Transverse colon (tissue), 4 donors: Measurements from ENCODE around the gene DNAH2. TPM values are rescaled to one million over a fixed set of nuclear protein-coding genes. Genes with fewer than 3 reads are reported as not detected.
A peak's percentile ranks its signal among the peaks of the same experiment; 100 is the strongest.

Source experiments
- DNase-seq: peaks from one replicate; pipeline ENCODE4 v3.0.0-alpha.2; 2019
- H3K27ac ChIP-seq, 4 donors: fragments of 200-600 bp; sonication (generic); 2 replicates each; pipeline ENCODE4 v1.5.1; 2016 to 2018; ENCODE audit warnings: inconsistent platforms in 4 of 4
- H3K27me3 ChIP-seq: fragments of 200-600 bp; sonication (generic); 2 replicates; pipeline ENCODE4 v1.5.1; 2017; ENCODE audit warnings: inconsistent platforms
- H3K36me3 ChIP-seq, 4 donors: fragments of 200-600 bp; sonication (generic); 2 replicates each; pipeline ENCODE4 v1.5.1; 2017 to 2019; ENCODE audit warnings: inconsistent platforms in 4 of 4
- H3K4me1 ChIP-seq, 4 donors: fragments of 200-600 bp; sonication (generic); 2 replicates each; pipeline ENCODE4 v1.5.1; 2017 to 2020; ENCODE audit warnings: inconsistent platforms in 4 of 4
- H3K4me3 ChIP-seq, 4 donors: fragments of 200-600 bp; sonication (generic); 1 replicate in 1 of 4; 2 replicates in 3 of 4; pipeline versions ENCODE4 v1.5.1 to v1.6.1; 2017 to 2019; ENCODE audit warnings: inconsistent platforms in 4 of 4
- H3K9me3 ChIP-seq, 2 donors: fragments of 200-600 bp; sonication (generic); 2 replicates each; pipeline ENCODE4 v1.5.1; 2017 to 2019; ENCODE audit warnings: inconsistent platforms in 2 of 2
- CTCF ChIP-seq, 5 experiments: fragments of 200-600 bp in 3 of 5; fragments of 450-650 bp in 2 of 5; sonication (generic) in 3 of 5; IDR thresholded peaks; 1 replicate in 2 of 5; 2 replicates in 3 of 5; pipeline ENCODE4 v1.5.1; 2016 to 2017; ENCODE audit warnings: antibody characterized with exemption in 5 of 5, inconsistent platforms in 3 of 5, mild to moderate bottlenecking in 2 of 5, moderate library complexity in 1 of 5
- EP300 ChIP-seq: sonication (generic); formaldehyde crosslinking; IDR thresholded peaks from one replicate; pipeline ENCODE4 v1.6.1; 2017; ENCODE audit warnings: antibody characterized with exemption, low read depth
- POLR2A ChIP-seq: fragments of 450-650 bp; IDR thresholded peaks from one replicate; pipeline ENCODE4 v1.6.1; 2016; ENCODE audit warnings: antibody characterized with exemption, mild to moderate bottlenecking, moderate library complexity
- POLR2AphosphoS5 ChIP-seq, 3 donors: sonication (generic); formaldehyde crosslinking; IDR thresholded peaks; one replicate each; pipeline ENCODE4 v1.6.1; 2016; ENCODE audit warnings: antibody characterized with exemption in 3 of 3
- WGBS, 2 donors: methylation state at CpG; one replicate each; pipeline ENCODE4 v1.1.5; 2018; ENCODE audit warnings: low coverage in 1 of 2; 5-methylcytosine and 5-hydroxymethylcytosine counted together
- in situ Hi-C, 4 donors: fragments of 200-750 bp; cut with MboI; loops; one replicate each; pipeline versions ENCODE4 v1.15.0 to v1.15.1; 2017; ENCODE audit warnings: low sequenced_read_pairs in 3 of 4, low pct_ligation_motif_present in 1 of 4, low pct_unique_long_range_greater_than_20kb in 1 of 4
- intact Hi-C: fragments of 100-400 bp; cut with DNase I; formaldehyde crosslinking; loops from one replicate; pipeline ENCODE4 v1.15.1; 2023; ENCODE audit warnings: low total_unique reads
- total RNA-seq, 4 donors: library from RNA; depleted of rRNA; stranded (reverse); fragments of >200 nt; gene quantifications; one replicate each; pipeline ENCODE4 v1.1.0, GENCODE V29; 2016

Gene DNAH2
- total RNA-seq, 4 donors from 2014 or later: under 0.01 to 0.55 (median 0.18) TPM

- Histone ChIP-seq H3K4me3 (peak overlapping the region; percentile 54 to 79 (median 67)), H3K4me1 (peaks cover 37 to 75% (median 55%) of the 10 kb centered on the region in 4 donors), H3K27me3 (no peaks in the 10 kb centered on the region), H3K27ac (peak overlapping the region; percentile 97 to 99 (median 99)), H3K9me3 (no peaks in the 10 kb centered on the region), H3K36me3 (no peaks in the 10 kb centered on the region)
- in situ Hi-C loops: no loop called here
- intact Hi-C loops: no loop called here
- WGBS, 2 donors: 1 to 8% methylated on average over 4 to 19 of the region's 19 CpGs
- peak; percentile 93 for TF ChIP-seq EP300
- TF ChIP-seq POLR2A: no peak
- TF ChIP-seq POLR2AphosphoS5 (IDR thresholded peaks at IDR 0.05): peak; percentile 57 to 77 (median 75)
- no peak for TF ChIP-seq CTCF (IDR thresholded peaks at IDR 0.05)
- DNase-seq: peak; percentile 98
Measured at GRCh38 chr17:7836596-7837407, 119.3 kb downstream of the DNAH2 start.

GRCh38 chr17:7837408-7838088 is 120.0 kb downstream of the DNAH2 start:
- H3K27me3 ChIP-seq: no peaks in the 10 kb centered on the region
- H3K4me1 ChIP-seq: peaks cover 37 to 79% (median 55%) of the 10 kb centered on the region in 4 donors
- peak; percentile 37 for TF ChIP-seq POLR2A
- no peak for TF ChIP-seq POLR2AphosphoS5 (IDR thresholded peaks at IDR 0.05)
- no peak for TF ChIP-seq EP300
- peak in 2 of 5 experiments; percentile 15 to 25 for TF ChIP-seq CTCF (IDR thresholded peaks at IDR 0.05)
- DNase-seq: no peak
- intact Hi-C loops: no loop called here
- H3K9me3 ChIP-seq: no peaks in the 10 kb centered on the region
- peak overlapping the region in 3 of 4 donors; percentile 20 to 79 (median 54) for H3K4me3 ChIP-seq
- peak overlapping the region; percentile 97 to 99 (median 99) for H3K27ac ChIP-seq
- in situ Hi-C loops: no loop called here
- no peaks in the 10 kb centered on the region for H3K36me3 ChIP-seq
- 0 to 9% methylated on average over 5 to 8 of the region's 8 CpGs for WGBS, 2 donors

GRCh38 chr17:7838090-7839075 is 120.8 kb downstream of the DNAH2 start:
- peak overlapping the region; percentile 97 to 99 (median 99) for H3K27ac ChIP-seq
- peak; percentile 53 for DNase-seq
- H3K4me1 ChIP-seq: peaks cover 37 to 84% (median 51%) of the 10 kb centered on the region in 4 donors
- H3K4me3 ChIP-seq: peak overlapping the region in 3 of 4 donors; percentile 11 to 79 (median 20)
- H3K9me3 ChIP-seq: no peaks in the 10 kb centered on the region
- H3K36me3 ChIP-seq: no peaks in the 10 kb centered on the region
- intact Hi-C loops: no loop called here
- H3K27me3 ChIP-seq: no peaks in the 10 kb centered on the region
- in situ Hi-C loops: no loop called here
- 17 to 22% methylated on average over 1 to 9 of the region's 12 CpGs for WGBS, 2 donors
- no peak for TF ChIP-seq EP300
- TF ChIP-seq POLR2AphosphoS5 (IDR thresholded peaks at IDR 0.05): no peak
- TF ChIP-seq CTCF (IDR thresholded peaks at IDR 0.05): no peak
- no peak for TF ChIP-seq POLR2A
